Stimulated activated CD4-positive, alpha-beta T cell treated with anti-CD3 and anti-CD28 coated beads, TNF-alpha, amount 100 ng/mL, for 24 hours (primary cell): Measurements from ENCODE around the gene IL17C.
A peak's percentile ranks its signal among the peaks of the same experiment; 100 is the strongest.

Experiments used
- DNase-seq, 3 experiments: peaks; one replicate each; pipeline ENCODE4 v3.0.0-alpha.2; 2020; ENCODE audit warnings: low read depth in 3 of 3

IL17C gene

GRCh38 chr16:88685156-88686061 is 47.0 kb downstream of the IL17C start:
- peak in 1 of 3 experiments; percentile 72 for DNase-seq

- no peak for DNase-seq
These were observed 47.7 kb downstream of the IL17C start for GRCh38 chr16:88686062-88686438.

GRCh38 chr16:88686439-88687253 is 48.3 kb downstream of the IL17C start, which contains the start of gene SNAI3:
Gene SNAI3 (minus strand): TSS chr16:88686507. CDS start chr16:88686406, 101 bp downstream.
- peak; percentile 75 to 86 (median 78) for DNase-seq

GRCh38 chr16:88687254-88687576 is 48.8 kb downstream of the IL17C start:
- DNase-seq, result no peak

- DNase-seq, result no peak
These were observed 49.3 kb downstream of the IL17C start for GRCh38 chr16:88687676-88688012.

- DNase-seq, result no peak
These were observed 49.8 kb downstream of the IL17C start for GRCh38 chr16:88688013-88688778.
